ENCODE data around the gene BANK1.
"Not testable (repeated sequence)": the region's sequence is repeated elsewhere in the genome, so short reads cannot be mapped to it uniquely, and the experiment has no call there.

BANK1 gene

DNA sequence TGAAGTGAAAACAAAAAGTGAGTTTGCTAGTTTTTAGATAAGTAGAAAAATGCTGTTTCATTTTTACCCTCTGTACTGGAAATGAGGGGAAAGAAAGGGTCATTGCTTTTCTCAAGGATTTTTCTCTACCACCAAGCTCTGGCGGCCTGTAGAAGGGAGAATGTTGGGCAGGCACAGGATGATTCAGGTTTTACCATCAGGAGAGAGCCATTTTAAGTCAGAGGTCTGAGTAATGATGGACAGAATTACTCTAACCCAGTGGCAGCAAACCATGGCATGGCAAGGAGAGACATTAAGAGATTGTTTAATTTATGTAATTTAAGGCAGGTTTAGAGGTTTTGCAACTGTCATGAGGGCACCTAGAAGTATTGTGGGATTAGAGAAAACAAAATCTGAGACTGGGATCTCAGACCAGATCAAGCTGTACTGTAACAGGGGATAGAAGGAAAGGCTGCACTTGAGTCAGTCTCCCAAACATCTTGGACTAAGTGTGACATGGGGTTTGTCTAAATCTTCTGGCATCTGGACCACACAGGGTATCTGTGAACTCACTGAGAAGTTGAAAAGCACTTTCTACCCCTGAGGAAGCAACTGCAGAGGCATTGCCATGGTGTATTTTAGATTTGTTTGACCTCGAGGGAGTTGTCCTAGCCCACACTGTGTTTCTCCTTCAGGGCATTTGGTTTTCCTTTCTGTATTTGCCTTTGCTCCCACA is 81.6 kb downstream of the BANK1 start:
- in situ Hi-C loops (cut with MboI; ENCODE audit: low sequenced_read_pairs): no loop called here

DNA sequence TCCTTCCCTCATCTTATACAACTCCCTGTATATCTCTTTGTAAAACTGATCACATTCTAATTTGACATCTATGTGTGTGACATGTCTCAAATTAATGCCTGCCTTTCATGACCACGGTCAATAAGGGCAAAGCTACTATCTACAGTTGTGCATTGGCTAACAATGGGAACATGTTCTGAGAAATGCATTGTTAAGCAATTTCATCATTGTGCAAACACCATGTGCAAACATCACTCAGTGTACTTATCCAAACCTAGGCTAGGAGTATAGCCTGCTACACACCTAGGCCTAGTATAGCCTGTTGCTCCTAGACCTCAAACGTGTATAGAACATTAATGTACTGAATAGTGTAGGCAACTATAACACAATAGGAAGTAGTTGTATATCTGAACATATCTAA is 95.0 kb downstream of the BANK1 start:
- in situ Hi-C loops (cut with MboI; ENCODE audit: low sequenced_read_pairs): no loop called here

DNA sequence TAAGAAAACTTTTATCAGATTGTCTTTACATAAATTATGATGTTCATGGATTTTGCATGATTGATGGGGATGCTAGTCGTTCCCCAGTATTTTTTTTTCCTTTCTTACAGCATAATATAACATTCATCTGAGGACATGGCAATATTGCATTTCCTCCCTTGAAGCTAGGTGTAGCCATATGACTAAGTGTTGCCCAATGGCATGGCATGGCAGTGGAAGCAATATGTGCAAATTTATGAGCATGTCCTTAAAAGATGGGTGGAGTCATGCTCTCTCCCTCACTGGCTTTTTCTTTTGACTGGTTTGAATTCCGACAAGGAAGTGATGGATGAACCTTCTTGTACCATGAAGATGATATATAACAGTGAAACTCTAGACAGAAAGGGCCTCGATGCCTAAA is 96.3 kb downstream of the BANK1 start:
- in situ Hi-C loops (cut with MboI; ENCODE audit: low sequenced_read_pairs): no loop called here

DNA sequence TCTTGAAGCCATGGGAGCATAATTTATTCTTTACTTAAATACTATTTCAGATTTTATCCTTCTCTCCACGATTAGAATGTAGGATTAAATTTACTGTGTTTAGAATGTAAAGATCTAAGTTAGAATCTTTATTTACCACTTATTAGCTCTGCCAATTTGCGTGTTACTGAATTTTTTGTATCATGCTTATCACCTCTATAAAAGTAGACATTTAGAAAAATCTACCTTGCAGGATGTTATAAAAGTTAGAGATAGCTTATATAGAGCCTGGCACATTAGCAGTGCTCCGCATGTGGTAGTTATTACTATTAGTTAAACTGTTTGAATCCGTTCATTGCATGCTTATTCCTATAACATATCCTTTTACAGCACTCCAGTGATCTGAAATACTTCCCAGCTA is 97.9 kb downstream of the BANK1 start:
- in situ Hi-C loops (cut with MboI; ENCODE audit: low sequenced_read_pairs): no loop called here

DNA sequence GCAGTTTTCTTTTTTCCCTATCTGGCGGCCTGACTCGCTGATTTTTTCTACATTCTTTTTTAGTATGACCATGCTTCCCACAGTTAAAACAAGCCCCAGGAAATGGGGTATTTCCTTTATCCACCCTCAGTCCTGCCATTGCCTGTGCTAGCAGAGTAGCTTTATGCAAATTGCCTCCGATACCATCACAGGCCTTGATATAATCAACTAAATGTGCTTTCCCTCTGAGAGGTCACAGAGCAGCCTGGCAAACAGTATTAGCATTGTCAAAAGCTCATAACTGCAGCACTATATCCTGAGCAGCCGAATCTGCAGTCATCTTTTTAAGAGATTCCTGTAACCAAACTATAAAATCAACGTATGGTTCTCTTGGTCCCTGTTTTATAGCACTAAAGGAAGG is 115.0 kb downstream of the BANK1 start:
- in situ Hi-C loops (cut with MboI; ENCODE audit: low sequenced_read_pairs): not testable (repeated sequence)

- in situ Hi-C loops (cut with MboI; ENCODE audit: low sequenced_read_pairs): no loop called here
These were observed 120.3 kb downstream of the BANK1 start for GRCh38 chr4:101910786-101911373.

- in situ Hi-C loops (cut with MboI; ENCODE audit: low sequenced_read_pairs): no loop called here
These were observed 121.1 kb downstream of the BANK1 start for GRCh38 chr4:101911616-101912015.

DNA sequence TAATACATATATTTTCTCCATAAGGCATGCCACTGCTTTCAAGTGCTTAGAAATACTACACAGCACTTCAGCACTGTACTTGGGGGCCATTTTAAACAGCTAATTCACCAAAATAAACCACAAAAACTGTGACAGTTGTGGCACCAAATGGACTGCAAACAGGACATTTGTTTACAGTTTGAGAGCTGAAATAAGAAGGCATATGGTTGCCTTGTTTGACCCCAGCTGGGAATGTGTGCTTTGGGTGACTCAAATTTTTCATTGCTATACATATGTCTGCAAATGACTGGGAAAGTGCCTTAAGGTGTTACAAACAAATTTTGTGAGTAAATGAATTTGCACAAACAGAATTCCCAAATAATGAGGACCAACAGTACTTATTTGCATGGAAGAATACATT is 124.2 kb downstream of the BANK1 start:
- in situ Hi-C loops (cut with MboI; ENCODE audit: low sequenced_read_pairs): no loop called here

DNA sequence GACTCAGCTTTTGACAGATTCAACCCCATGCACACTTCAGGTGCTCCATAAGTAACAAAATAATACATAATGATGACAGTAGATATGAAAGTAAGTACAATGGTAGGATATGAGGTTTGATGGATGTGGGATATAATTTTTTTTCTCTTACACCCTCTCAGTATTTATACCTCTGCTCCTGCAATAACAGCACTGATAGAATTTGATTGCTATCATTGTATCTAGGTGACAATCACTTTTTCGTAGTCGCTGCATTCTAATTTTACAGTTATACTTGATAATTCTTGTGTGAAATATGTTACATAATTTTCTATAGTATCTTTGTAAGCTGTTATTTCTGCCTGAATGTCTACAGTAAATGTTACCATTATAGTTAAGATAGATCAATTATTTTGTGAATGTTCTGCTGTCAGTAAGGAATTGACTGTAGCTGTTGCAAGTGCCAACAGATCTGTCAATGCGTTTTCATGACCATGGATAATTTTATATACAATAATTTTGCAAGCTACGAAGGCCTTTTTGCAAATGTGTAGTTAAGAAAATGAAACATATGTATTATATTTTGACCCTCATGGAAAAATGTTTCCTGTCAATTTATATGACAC is 128.9 kb downstream of the BANK1 start:
- in situ Hi-C loops (cut with MboI; ENCODE audit: low sequenced_read_pairs): no loop called here

DNA sequence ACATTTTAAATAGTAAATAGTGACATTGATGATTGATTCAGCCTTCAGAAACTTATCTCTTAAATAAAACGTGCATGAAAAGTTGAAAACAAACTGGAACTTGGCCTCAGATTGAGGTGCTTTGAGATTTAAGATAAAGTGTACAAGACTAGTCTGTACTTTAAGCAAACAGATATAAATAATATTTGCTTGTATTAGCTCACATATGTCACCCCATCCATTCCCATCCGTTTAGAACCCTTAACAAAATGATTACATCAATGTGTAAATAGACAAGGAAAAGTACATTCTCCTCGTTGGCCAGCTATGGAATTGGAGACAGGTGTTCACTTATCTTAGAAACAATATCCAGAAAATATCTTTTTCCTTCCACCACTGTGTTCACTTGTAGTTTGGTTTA is 130.8 kb downstream of the BANK1 start:
- in situ Hi-C loops (cut with MboI; ENCODE audit: low sequenced_read_pairs): no loop called here

- in situ Hi-C loops (cut with MboI; ENCODE audit: low sequenced_read_pairs): no loop called here
These were observed 141.1 kb downstream of the BANK1 start for GRCh38 chr4:101931619-101932018.

DNA sequence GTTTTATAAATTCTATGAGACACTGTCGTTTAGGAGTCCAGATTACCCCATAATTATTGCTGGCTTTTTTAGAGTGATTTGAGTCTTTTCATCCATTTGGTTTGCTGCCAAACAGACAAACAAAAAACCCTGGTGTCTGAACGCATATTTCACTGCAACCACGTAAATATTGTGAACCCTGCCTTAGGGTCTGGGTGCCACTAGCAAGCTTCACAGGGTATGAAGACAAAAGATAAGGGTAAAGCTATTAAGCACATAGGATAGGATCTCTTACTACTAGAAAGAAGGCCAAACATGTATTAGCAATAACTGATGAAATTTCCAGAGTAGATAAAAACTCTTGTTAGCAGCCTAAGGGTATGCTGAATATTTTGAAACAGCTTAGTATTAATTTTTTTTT is 143.3 kb downstream of the BANK1 start:
- in situ Hi-C loops (cut with MboI; ENCODE audit: low sequenced_read_pairs): no loop called here

DNA sequence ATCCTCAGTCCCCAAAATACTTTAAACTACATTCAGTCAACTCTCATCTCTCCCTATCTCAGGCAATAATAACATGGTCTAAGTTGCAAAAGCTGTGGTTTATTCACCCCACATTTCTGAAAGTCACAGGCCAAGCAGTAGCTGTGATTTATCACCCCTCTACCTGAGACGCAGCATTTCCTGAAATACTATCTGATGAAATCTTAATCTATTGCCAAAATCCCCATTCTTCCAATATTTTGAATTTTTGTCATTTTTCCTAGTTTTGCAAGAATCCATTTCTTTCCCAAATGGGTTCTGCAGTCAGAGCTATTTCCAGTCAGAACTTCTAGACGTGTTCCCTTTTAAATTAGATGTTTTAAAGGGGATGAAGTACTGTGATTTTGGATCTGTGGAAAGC is 148.3 kb downstream of the BANK1 start:
- in situ Hi-C loops (cut with MboI; ENCODE audit: low sequenced_read_pairs): no loop called here

DNA sequence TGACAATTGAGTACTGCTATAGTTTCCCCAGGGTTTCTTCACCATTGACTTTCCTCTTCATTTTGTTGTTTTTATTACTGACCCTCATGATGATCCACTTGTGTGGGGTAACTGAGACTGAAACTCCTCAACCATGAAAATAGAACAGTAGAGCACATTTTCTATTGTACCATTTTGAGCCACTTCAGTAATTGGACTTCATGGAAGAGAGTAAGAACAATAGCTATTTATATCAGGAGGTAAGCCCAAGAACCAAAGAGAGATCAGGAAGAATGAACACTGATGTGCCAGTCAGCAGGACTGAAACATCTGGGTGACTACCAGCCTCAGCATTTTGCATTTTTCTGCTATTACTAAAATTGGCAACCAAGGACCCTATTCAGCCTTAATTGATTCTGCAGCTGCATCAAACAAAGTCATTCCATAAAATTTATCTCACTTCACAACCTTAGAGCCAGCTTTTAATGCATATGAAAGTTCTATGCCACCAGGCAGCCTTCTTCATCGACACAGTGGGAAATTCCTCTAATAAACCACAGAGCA is 151.4 kb downstream of the BANK1 start:
- in situ Hi-C loops (cut with MboI; ENCODE audit: low sequenced_read_pairs): no loop called here

- in situ Hi-C loops (cut with MboI; ENCODE audit: low sequenced_read_pairs): no loop called here
These were observed 152.4 kb downstream of the BANK1 start for GRCh38 chr4:101942891-101943290.

- in situ Hi-C loops (cut with MboI; ENCODE audit: low sequenced_read_pairs): no loop called here
These were observed 154.1 kb downstream of the BANK1 start for GRCh38 chr4:101944649-101945048.

DNA sequence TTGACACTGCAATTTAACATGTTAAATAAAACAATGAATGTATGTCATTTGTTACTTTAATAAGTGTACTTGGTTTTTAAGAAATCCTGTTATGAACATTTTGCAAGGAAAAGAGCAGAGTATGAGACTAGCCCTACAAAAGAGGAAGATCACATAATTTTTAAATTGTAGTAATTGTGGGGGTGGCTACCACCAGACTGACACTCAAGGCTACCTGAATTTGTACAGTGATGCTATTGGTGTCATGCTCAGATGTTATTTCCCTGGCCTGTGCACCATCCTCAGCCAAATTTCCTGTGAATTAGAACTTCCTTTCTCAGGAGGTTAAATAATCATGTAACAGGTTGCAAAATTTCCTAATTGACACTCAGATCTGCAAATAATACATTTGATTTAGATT is 157.5 kb downstream of the BANK1 start:
- in situ Hi-C loops (cut with MboI; ENCODE audit: low sequenced_read_pairs): no loop called here

- in situ Hi-C loops (cut with MboI; ENCODE audit: low sequenced_read_pairs): no loop called here
These were observed 158.4 kb downstream of the BANK1 start for GRCh38 chr4:101948951-101949350.

- in situ Hi-C loops (cut with MboI; ENCODE audit: low sequenced_read_pairs): no loop called here
These were observed 159.9 kb downstream of the BANK1 start for GRCh38 chr4:101950258-101950979.

DNA sequence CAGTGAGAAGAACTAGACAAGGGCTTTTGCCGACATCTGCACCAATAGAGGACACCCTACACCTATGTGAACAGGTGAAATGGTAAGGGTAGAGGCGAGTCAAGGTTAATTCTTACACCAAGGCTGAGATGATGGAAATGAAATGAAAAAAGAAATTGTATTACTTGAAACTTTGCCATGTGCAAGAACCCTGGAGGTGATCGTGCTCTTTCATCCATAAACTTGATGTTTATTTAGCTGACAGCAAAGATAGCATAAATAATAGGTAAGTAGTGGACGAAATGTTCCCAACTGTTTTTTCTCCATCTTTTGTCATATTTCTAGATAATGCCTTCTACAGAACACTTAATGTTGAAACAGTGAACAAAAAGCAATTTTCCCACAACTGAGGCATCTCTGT is 162.5 kb downstream of the BANK1 start:
- in situ Hi-C loops (cut with MboI; ENCODE audit: low sequenced_read_pairs): no loop called here

GRCh38 chr4:101953949-101954348 is 163.4 kb downstream of the BANK1 start:
- in situ Hi-C loops (cut with MboI; ENCODE audit: low sequenced_read_pairs): no loop called here

DNA sequence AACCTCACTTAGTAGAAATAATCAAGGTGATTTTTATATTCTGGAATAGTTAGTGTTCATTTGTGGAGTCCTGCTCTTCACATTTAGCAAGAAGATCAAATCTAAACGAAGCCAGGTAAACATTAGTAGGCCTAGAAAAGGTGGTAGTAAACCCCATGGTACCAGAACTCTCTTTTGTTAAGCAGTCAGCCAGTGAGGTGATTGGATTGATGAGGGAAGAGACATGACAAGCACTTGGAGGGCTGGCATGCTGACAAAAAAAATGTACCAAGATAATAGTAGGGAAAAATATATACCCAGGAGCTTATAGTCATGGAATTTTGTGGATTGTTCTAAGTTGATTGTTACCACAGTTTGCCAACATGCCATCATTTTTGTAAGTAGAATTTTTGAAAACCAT is 163.8 kb downstream of the BANK1 start:
- in situ Hi-C loops (cut with MboI; ENCODE audit: low sequenced_read_pairs): no loop called here

Measured in HL-60/S4 treated with retinoic acid at 250 ng/mL for 4 days and 3 days (cell line).